ENCODE data around the gene MRTFA. TPM values are rescaled to one million over a fixed set of nuclear protein-coding genes. Genes with fewer than 3 reads are reported as not detected.

Gene MRTFA
- total RNA-seq, 1 experiment from 2014 or later: 52.7 TPM

GRCh38 chr22:40414311-40414710 is 222.2 kb downstream of the MRTFA start:
- H3K36me3 Mint-ChIP-seq (ENCODE audit: insufficient read depth, unreplicated experiment): peaks cover 78% of the 10 kb centered on the region
- H3K27ac Mint-ChIP-seq (ENCODE audit: low read depth, unreplicated experiment): peak overlapping the region; percentile 37

GRCh38 chr22:40413873-40414272 is 222.6 kb downstream of the MRTFA start:
- no peaks in the 10 kb centered on the region for H3K9me3 Mint-ChIP-seq (ENCODE audit: unreplicated experiment)
- no TSS peak for BruUV-seq (replicated peaks)
- H3K4me1 Mint-ChIP-seq (ENCODE audit: insufficient read depth, unreplicated experiment): peaks cover 30% of the 10 kb centered on the region
- peaks cover 77% of the 10 kb centered on the region for H3K36me3 Mint-ChIP-seq (ENCODE audit: insufficient read depth, unreplicated experiment)
- DNase-seq (ENCODE audit: unreplicated experiment): no peak
- ChIA-PET POLR2A (interaction anchor here (0.7 to 1.5 kb wide), 2 partner anchors 13 to 45 kb away, joined by 3 to 4 read pairs; no protein-coding TSS in a partner anchor), CTCF (no interaction called here)
- no peaks in the 10 kb centered on the region for H3K27me3 Mint-ChIP-seq (ENCODE audit: insufficient read depth, unreplicated experiment)
- no peak overlapping the region for H3K4me3 Mint-ChIP-seq (ENCODE audit: unreplicated experiment)
- peak overlapping the region; percentile 37 for H3K27ac Mint-ChIP-seq (ENCODE audit: low read depth, unreplicated experiment)
- TF ChIP-seq CTCF (IDR thresholded peaks at IDR 0.05; ENCODE audit: unreplicated experiment): no peak
- intact Hi-C loops (cut with micrococcal nuclease): no loop called here

More at GRCh38 chr22:40414311-40414710, 222.2 kb downstream of the MRTFA start:
- H3K4me1 Mint-ChIP-seq (ENCODE audit: insufficient read depth, unreplicated experiment): peaks cover 30% of the 10 kb centered on the region
- no peak overlapping the region for H3K4me3 Mint-ChIP-seq (ENCODE audit: unreplicated experiment)
- intact Hi-C loops (cut with micrococcal nuclease): no loop called here
- no peaks in the 10 kb centered on the region for H3K27me3 Mint-ChIP-seq (ENCODE audit: insufficient read depth, unreplicated experiment)
- DNase-seq (ENCODE audit: unreplicated experiment): no peak
- no peaks in the 10 kb centered on the region for H3K9me3 Mint-ChIP-seq (ENCODE audit: unreplicated experiment)
- CTCF ChIA-PET: no interaction called here
- no TSS peak for BruUV-seq (replicated peaks)
- no peak for TF ChIP-seq CTCF (IDR thresholded peaks at IDR 0.05; ENCODE audit: unreplicated experiment)
- POLR2A ChIA-PET: interaction anchor here (0.7 to 1.5 kb wide), 2 partner anchors 13 to 44 kb away, joined by 3 to 4 read pairs; no protein-coding TSS in a partner anchor

DNA sequence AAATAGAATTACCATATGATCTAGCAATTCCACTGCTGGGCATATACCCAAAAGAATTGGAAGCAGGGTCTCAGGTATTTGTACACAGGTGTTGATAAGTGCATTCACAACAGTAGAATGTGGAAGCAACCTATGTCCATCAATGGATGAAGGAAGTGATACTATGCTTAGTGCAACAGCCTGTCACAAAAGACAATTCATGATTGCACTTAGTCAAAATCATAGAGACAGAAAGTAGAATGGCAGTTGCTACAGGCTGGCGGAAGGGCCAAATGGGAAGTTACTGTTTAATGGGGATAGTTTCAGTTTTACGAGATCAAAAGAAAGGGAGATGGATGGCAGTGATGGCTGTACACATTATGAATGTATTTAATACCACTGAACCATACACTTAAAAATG is 224.1 kb downstream of the MRTFA start:
- no peak for TF ChIP-seq CTCF (IDR thresholded peaks at IDR 0.05; ENCODE audit: unreplicated experiment)
- no TSS peak for BruUV-seq (replicated peaks)
- CTCF ChIA-PET: interaction anchor here (0.6 to 0.7 kb wide), 2 partner anchors 215 to 920 kb away, joined by 3 to 4 read pairs; no protein-coding TSS in a partner anchor
- Mint-ChIP-seq H3K9me3 (ENCODE audit: unreplicated experiment) (no peaks in the 10 kb centered on the region), H3K27ac (ENCODE audit: low read depth, unreplicated experiment) (no peak overlapping the region), H3K27me3 (ENCODE audit: insufficient read depth, unreplicated experiment) (no peaks in the 10 kb centered on the region), H3K36me3 (ENCODE audit: insufficient read depth, unreplicated experiment) (peaks cover 90% of the 10 kb centered on the region), H3K4me3 (ENCODE audit: unreplicated experiment) (no peak overlapping the region), H3K4me1 (ENCODE audit: insufficient read depth, unreplicated experiment) (peaks cover 30% of the 10 kb centered on the region)
- intact Hi-C loops (cut with micrococcal nuclease): no loop called here
- POLR2A ChIA-PET: interaction anchor here (0.6 to 0.9 kb wide), 3 partner anchors 8 to 33 kb away, joined by 3 read pairs; no protein-coding TSS in a partner anchor
- no peak for DNase-seq (ENCODE audit: unreplicated experiment)

- ChIA-PET CTCF (interaction anchor here (1.0 kb wide), 1 partner anchor 13 kb away, joined by 3 read pairs; no protein-coding TSS in a partner anchor), POLR2A (interaction anchor here (0.9 kb wide), 1 partner anchor 9 kb away, joined by 3 read pairs; no protein-coding TSS in a partner anchor)
- TF ChIP-seq CTCF (IDR thresholded peaks at IDR 0.05; ENCODE audit: unreplicated experiment): no peak
- no peak overlapping the region for H3K27ac Mint-ChIP-seq (ENCODE audit: low read depth, unreplicated experiment)
- no peaks in the 10 kb centered on the region for H3K9me3 Mint-ChIP-seq (ENCODE audit: unreplicated experiment)
- DNase-seq (ENCODE audit: unreplicated experiment): no peak
- peaks cover 29% of the 10 kb centered on the region for H3K4me1 Mint-ChIP-seq (ENCODE audit: insufficient read depth, unreplicated experiment)
- intact Hi-C loops (cut with micrococcal nuclease): no loop called here
- peaks cover 90% of the 10 kb centered on the region for H3K36me3 Mint-ChIP-seq (ENCODE audit: insufficient read depth, unreplicated experiment)
- H3K4me3 Mint-ChIP-seq (ENCODE audit: unreplicated experiment): no peak overlapping the region
- no peaks in the 10 kb centered on the region for H3K27me3 Mint-ChIP-seq (ENCODE audit: insufficient read depth, unreplicated experiment)
- no TSS peak for BruUV-seq (replicated peaks)
Observed at GRCh38 chr22:40411506-40411861, 225.0 kb downstream of the MRTFA start.
